A549 (cell line): ENCODE results near the gene SCAANT1.

Experiments used
- CEBPB ChIP-seq, 2 experiments: fragments of >200 bp in 1 of 2; sonication (Bioruptor Twin) in 1 of 2; formaldehyde crosslinking in 1 of 2; IDR thresholded peaks; 2 replicates each; pipeline ENCODE4 v1.6.1; 2012 to 2016
- CTCF ChIP-seq: fragments of >200 bp; sonication (Bioruptor Twin); formaldehyde crosslinking; IDR thresholded peaks from 3 replicates; pipeline ENCODE4 v1.5.1; 2016
- KDM5A ChIP-seq: fragments of 200-600 bp; sonication (generic); IDR thresholded peaks from 2 replicates; pipeline ENCODE4 v1.6.1; 2016; ENCODE audit warnings: antibody characterized with exemption, mild to moderate bottlenecking
- MAFK ChIP-seq: fragments of 450-650 bp; IDR thresholded peaks from 2 replicates; pipeline ENCODE4 v1.6.1; 2014; ENCODE audit not compliant: partially characterized antibody
- MAZ ChIP-seq: fragments of 150-350 bp; IDR thresholded peaks from 2 replicates; pipeline ENCODE4 v1.6.1; 2014; ENCODE audit warnings: antibody characterized with exemption, low read depth, low read length, borderline replicate concordance
- PBX3 ChIP-seq: IDR thresholded peaks from 2 replicates; pipeline ENCODE4 v1.6.1; 2012
- POLR2A ChIP-seq: IDR thresholded peaks from 2 replicates; pipeline ENCODE4 v1.6.1; 2012; ENCODE audit warnings: mild to moderate bottlenecking, low read length
- RAD21 ChIP-seq, 2 experiments: fragments of >200 bp in 1 of 2; sonication (Bioruptor Twin) in 1 of 2; formaldehyde crosslinking in 1 of 2; IDR thresholded peaks in 1 of 2; conservative IDR thresholded peaks in 1 of 2; 2 replicates in 1 of 2; 3 replicates in 1 of 2; pipeline ENCODE4 v1.6.1; 2012 to 2018; ENCODE audit warnings: inconsistent platforms in 1 of 2
- RCOR1 ChIP-seq: fragments of 150-350 bp; IDR thresholded peaks from 2 replicates; pipeline ENCODE4 v1.6.1; 2014; ENCODE audit warnings: antibody characterized with exemption, low read length, low read depth
- REST ChIP-seq: fragments of 200-600 bp; sonication (generic); IDR thresholded peaks from 2 replicates; pipeline ENCODE4 v1.6.1; 2016; ENCODE audit warnings: antibody characterized with exemption, mild to moderate bottlenecking, moderate library complexity
- SREBF2 ChIP-seq: fragments of 450-650 bp; IDR thresholded peaks from 2 replicates; pipeline ENCODE4 v1.6.1; 2014; ENCODE audit warnings: mild to moderate bottlenecking, moderate library complexity
- ZNF302 ChIP-seq: fragments of 250-450 bp; sonication (Bioruptor Pico); IDR thresholded peaks from 2 replicates; pipeline ENCODE4 v1.9.0; 2021; ENCODE audit warnings: inconsistent platforms, mild to moderate bottlenecking, moderate library complexity

GRCh38 chr3:63895422-63896189, 16.6 kb downstream of the SCAANT1 start:
- no peak for TF ChIP-seq POLR2A
- TF ChIP-seq KDM5A, result no peak
- no peak for TF ChIP-seq CEBPB (IDR thresholded peaks at IDR 0.05)
- TF ChIP-seq CTCF, result no peak
- TF ChIP-seq MAFK, result no peak
- TF ChIP-seq RCOR1, result no peak
- TF ChIP-seq PBX3, result no peak
- no peak for TF ChIP-seq REST
- no peak for TF ChIP-seq RAD21 (conservative IDR thresholded peaks at IDR 0.05 in 1 of 2, IDR thresholded peaks at IDR 0.05 in 1 of 2)
- TF ChIP-seq ZNF302, result no peak
- no peak for TF ChIP-seq MAZ
- TF ChIP-seq SREBF2, result no peak
